Prostate gland (tissue), 2 donors: Measurements from ENCODE around the gene ALKBH7. TPM values are rescaled to one million over a fixed set of nuclear protein-coding genes. Genes with fewer than 3 reads are reported as not detected.

Source experiments
- DNase-seq: peaks from one replicate; pipeline ENCODE4 v3.0.0-alpha.2; 2019; ENCODE audit warnings: low spot score
- H3K27ac ChIP-seq, 2 donors: fragments of 200-600 bp; sonication (generic); 2 replicates each; pipeline ENCODE4 v1.5.1; 2017 to 2019
- H3K27me3 ChIP-seq: fragments of 200-600 bp; sonication (generic); replicated peaks from 2 replicates; pipeline ENCODE4 v1.5.1; 2019; ENCODE audit not compliant: insufficient read depth
- H3K36me3 ChIP-seq, 2 donors: fragments of 200-600 bp; sonication (generic); 1 replicate in 1 of 2; 2 replicates in 1 of 2; pipeline versions ENCODE4 v1.5.1 to v1.8.1; 2017 to 2019
- H3K4me1 ChIP-seq: fragments of 200-600 bp; sonication (generic); replicated peaks from 2 replicates; pipeline ENCODE4 v1.5.1; 2019
- H3K4me3 ChIP-seq, 2 donors: fragments of 200-600 bp; sonication (generic); 2 replicates each; pipeline ENCODE4 v1.5.1; 2017 to 2019
- H3K9me3 ChIP-seq: fragments of 200-600 bp; sonication (generic); 2 replicates; pipeline ENCODE4 v1.5.1; 2017
- POLR2A ChIP-seq: fragments of 450-650 bp; IDR thresholded peaks from one replicate; pipeline ENCODE4 v1.6.1; 2016; ENCODE audit warnings: antibody characterized with exemption, mild to moderate bottlenecking
- POLR2AphosphoS5 ChIP-seq: sonication (generic); formaldehyde crosslinking; IDR thresholded peaks from one replicate; pipeline ENCODE4 v1.6.1; 2017; ENCODE audit warnings: antibody characterized with exemption
- WGBS: methylation state at CpG from one replicate; pipeline ENCODE4 v1.1.5; 2018; 5-methylcytosine and 5-hydroxymethylcytosine counted together
- intact Hi-C: fragments of 100-400 bp; cut with DNase I; formaldehyde crosslinking; loops from one replicate; pipeline ENCODE4 v1.14.2; 2022
- total RNA-seq, 2 donors: library from RNA; depleted of rRNA; stranded (reverse); fragments of >200 nt; gene quantifications; one replicate each; pipeline ENCODE4 v1.1.0, GENCODE V29; 2016
- TF ChIP-seq, protein P1 (sequence below), 4 experiments: fragments of 200-600 bp in 2 of 4; fragments of 450-650 bp in 2 of 4; sonication (generic) in 2 of 4; IDR thresholded peaks; 1 replicate in 3 of 4; 2 replicates in 1 of 4; pipeline ENCODE4 v1.5.1; 2016 to 2019; ENCODE audit warnings: antibody characterized with exemption in 4 of 4, mild to moderate bottlenecking in 2 of 4, moderate library complexity in 2 of 4

The ALKBH7 gene
- total RNA-seq, 2 donors from 2014 or later: 101 to 111 TPM

DNA sequence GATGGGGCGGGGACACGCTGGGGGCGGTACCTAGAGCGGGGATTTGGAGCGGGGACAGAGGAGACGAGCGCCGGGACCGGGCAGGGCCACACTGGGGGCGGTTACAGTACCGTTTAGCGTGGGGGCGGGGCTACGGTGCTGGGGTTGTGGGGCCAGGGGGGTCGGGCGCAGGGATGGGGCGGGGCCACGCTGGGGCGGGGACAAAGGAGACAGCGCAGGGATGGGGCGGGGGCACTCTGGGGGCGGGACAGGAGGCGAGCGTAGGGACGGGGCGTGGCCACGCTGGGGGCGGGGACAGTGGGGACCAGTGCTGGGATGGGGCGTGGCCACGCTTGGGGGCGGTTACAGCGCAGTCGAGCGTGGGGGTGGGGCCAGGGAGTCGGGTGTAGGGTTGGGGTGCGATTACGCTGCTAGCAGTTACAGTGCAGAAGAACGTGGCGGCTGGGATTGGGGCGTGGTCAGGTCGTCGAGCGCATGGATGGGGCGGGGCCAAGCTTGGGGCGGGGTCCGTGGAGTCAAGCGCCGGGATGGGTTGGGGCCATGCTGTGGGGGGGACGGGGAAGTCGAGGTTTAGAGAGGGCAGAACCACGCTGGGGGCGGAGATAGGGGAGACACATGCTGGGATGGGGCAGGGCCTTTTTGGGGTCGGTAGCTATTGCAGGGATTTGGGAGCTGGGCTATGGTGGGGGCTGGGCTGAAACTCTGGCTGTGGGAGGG, 660 bp downstream of the ALKBH7 start:
- DNase-seq: peak; percentile 98
- no peak for TF ChIP-seq POLR2A
- peak; percentile 45 for TF ChIP-seq POLR2AphosphoS5
- intact Hi-C loops: loop anchor here (1.0 to 5.0 kb wide), 2 partner anchors 20 to 96 kb away; partner anchors contain the start of genes GTF2F1 and MLLT1
- peaks cover 0 to 5% of the 10 kb centered on the region in 2 donors for H3K36me3 ChIP-seq
- H3K9me3 ChIP-seq: no peaks in the 10 kb centered on the region
- peaks cover 3% of the 10 kb centered on the region for H3K4me1 ChIP-seq
- under 1% methylated on average over 48 of the region's 53 CpGs for WGBS
- peak overlapping the region; percentile 99 for H3K27ac ChIP-seq
- peak overlapping the region; percentile 74 to 85 for H3K4me3 ChIP-seq
- no peaks in the 10 kb centered on the region for H3K27me3 ChIP-seq

- Histone ChIP-seq H3K27me3 (no peaks in the 10 kb centered on the region), H3K27ac (peak overlapping the region; percentile 99), H3K4me1 (peaks cover 3% of the 10 kb centered on the region), H3K9me3 (no peaks in the 10 kb centered on the region), H3K36me3 (peaks cover 0 to under 1% of the 10 kb centered on the region in 2 donors), H3K4me3 (peak overlapping the region; percentile 74 to 85)
- intact Hi-C loops: loop anchor here (1.0 to 5.0 kb wide), 2 partner anchors 20 to 96 kb away; partner anchors contain the start of genes GTF2F1 and MLLT1
- TF ChIP-seq POLR2AphosphoS5 (no peak), POLR2A (no peak)
- TF ChIP-seq, protein P1, sequence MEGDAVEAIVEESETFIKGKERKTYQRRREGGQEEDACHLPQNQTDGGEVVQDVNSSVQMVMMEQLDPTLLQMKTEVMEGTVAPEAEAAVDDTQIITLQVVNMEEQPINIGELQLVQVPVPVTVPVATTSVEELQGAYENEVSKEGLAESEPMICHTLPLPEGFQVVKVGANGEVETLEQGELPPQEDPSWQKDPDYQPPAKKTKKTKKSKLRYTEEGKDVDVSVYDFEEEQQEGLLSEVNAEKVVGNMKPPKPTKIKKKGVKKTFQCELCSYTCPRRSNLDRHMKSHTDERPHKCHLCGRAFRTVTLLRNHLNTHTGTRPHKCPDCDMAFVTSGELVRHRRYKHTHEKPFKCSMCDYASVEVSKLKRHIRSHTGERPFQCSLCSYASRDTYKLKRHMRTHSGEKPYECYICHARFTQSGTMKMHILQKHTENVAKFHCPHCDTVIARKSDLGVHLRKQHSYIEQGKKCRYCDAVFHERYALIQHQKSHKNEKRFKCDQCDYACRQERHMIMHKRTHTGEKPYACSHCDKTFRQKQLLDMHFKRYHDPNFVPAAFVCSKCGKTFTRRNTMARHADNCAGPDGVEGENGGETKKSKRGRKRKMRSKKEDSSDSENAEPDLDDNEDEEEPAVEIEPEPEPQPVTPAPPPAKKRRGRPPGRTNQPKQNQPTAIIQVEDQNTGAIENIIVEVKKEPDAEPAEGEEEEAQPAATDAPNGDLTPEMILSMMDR (IDR thresholded peaks at IDR 0.05): no peak
- no peak for DNase-seq
- 28% methylated on average over 5 of the region's 5 CpGs for WGBS
Measured at GRCh38 chr19:6373813-6374108, 1.2 kb downstream of the ALKBH7 start.

DNA sequence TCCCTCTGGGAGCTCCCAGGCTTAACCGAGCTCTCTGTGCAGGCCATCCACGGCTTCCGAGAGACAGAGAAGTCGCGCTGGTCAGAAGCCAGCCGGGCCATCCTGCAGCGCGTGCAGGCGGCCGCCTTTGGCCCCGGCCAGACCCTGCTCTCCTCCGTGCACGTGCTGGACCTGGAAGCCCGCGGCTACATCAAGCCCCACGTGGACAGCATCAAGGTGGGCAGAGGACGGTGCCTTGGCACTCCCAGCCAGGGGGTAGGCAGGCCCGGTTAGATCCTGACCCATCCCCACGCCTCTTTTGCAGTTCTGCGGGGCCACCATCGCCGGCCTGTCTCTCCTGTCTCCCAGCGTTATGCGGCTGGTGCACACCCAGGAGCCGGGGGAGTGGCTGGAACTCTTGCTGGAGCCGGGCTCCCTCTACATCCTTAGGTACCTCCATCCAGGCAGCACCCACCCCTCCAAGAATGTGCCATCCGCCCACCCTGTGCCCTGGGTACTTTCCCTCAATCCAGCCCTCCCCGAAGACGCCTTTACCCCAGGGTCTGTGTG, 1.6 kb downstream of the ALKBH7 start:
- H3K9me3 ChIP-seq: no peaks in the 10 kb centered on the region
- peak overlapping the region in 1 of 2 donors; percentile 99 for H3K27ac ChIP-seq
- peaks cover 3% of the 10 kb centered on the region for H3K4me1 ChIP-seq
- DNase-seq: no peak
- 60% methylated on average over 27 of the region's 29 CpGs for WGBS
- TF ChIP-seq, protein P1 (IDR thresholded peaks at IDR 0.05): no peak
- TF ChIP-seq POLR2A (no peak), POLR2AphosphoS5 (no peak)
- no peaks in the 10 kb centered on the region for H3K27me3 ChIP-seq
- intact Hi-C loops: loop anchor here (5.0 kb wide), 1 partner anchor 97 kb away; the partner anchor contains the start of gene MLLT1
- H3K36me3 ChIP-seq: no peaks in the 10 kb centered on the region
- H3K4me3 ChIP-seq: no peak overlapping the region

GRCh38 chr19:6374711-6375410, 2.3 kb downstream of the ALKBH7 start:
- DNase-seq: no peak
- H3K9me3 ChIP-seq: no peaks in the 10 kb centered on the region
- H3K4me1 ChIP-seq: peaks cover 3% of the 10 kb centered on the region
- TF ChIP-seq POLR2AphosphoS5 (no peak), POLR2A (no peak)
- TF ChIP-seq, protein P1 (IDR thresholded peaks at IDR 0.05): no peak
- intact Hi-C loops: loop anchor here (5.0 kb wide), 1 partner anchor 98 kb away; the partner anchor contains the start of gene MLLT1
- no peaks in the 10 kb centered on the region for H3K27me3 ChIP-seq
- peaks cover 3 to 5% of the 10 kb centered on the region in 2 donors for H3K36me3 ChIP-seq
- no peak overlapping the region for H3K4me3 ChIP-seq
- WGBS: 72% methylated on average over 15 of the region's 29 CpGs
- H3K27ac ChIP-seq: no peak overlapping the region

- H3K9me3 ChIP-seq: no peaks in the 10 kb centered on the region
- DNase-seq: no peak
- 87% methylated on average over 20 of the region's 25 CpGs for WGBS
- no peak within 1 kb of the TSS for H3K27ac ChIP-seq
- peaks cover 3% of the 10 kb centered on the region for H3K4me1 ChIP-seq
- peaks cover 9 to 12% of the 10 kb centered on the region in 2 donors for H3K36me3 ChIP-seq
- no peaks in the 10 kb centered on the region for H3K27me3 ChIP-seq
- no peak for TF ChIP-seq POLR2AphosphoS5
- TF ChIP-seq POLR2A: no peak
- TF ChIP-seq, protein P1 (IDR thresholded peaks at IDR 0.05): no peak
- H3K4me3 ChIP-seq: no peak within 1 kb of the TSS
- intact Hi-C loops: no loop called here
Measured at GRCh38 chr19:6375411-6376010, 2.9 kb downstream of the ALKBH7 start, which contains the start of gene PSPN. TSS of gene PSPN (minus strand) at chr19:6375933. CDS start at chr19:6375849, 84 bp downstream.
